HFFc6 (cell line): Measurements from ENCODE around the gene CALN1. TPM values are rescaled to one million over a fixed set of nuclear protein-coding genes. Genes with fewer than 3 reads are reported as not detected.

Experiments used
- DNase-seq: peaks from one replicate; pipeline ENCODE4 v3.0.0-alpha.2; 2018
- H3K27ac Mint-ChIP-seq: 2 replicates; pipeline ENCODE4 v1.8.0; 2020; ENCODE audit warnings: mild to moderate bottlenecking, mixed read lengths
- H3K27me3 Mint-ChIP-seq: 2 replicates; pipeline ENCODE4 v1.8.0; 2021; ENCODE audit warnings: mild to moderate bottlenecking, moderate library complexity, mixed read lengths; ENCODE audit not compliant: insufficient read depth
- H3K36me3 Mint-ChIP-seq: 2 replicates; pipeline ENCODE4 v1.8.0; 2021; ENCODE audit warnings: low read depth, mixed read lengths
- H3K4me1 Mint-ChIP-seq: 2 replicates; pipeline ENCODE4 v1.8.0; 2020; ENCODE audit warnings: low read depth, mixed read lengths
- H3K4me3 Mint-ChIP-seq: 2 replicates; pipeline ENCODE4 v1.8.0; 2020; ENCODE audit warnings: mild to moderate bottlenecking, moderate library complexity, mixed read lengths
- H3K9me3 Mint-ChIP-seq: 2 replicates; pipeline ENCODE4 v1.8.0; 2020; ENCODE audit warnings: mild to moderate bottlenecking, mixed read lengths
- total RNA-seq, 6 experiments: library from RNA; stranded (reverse); fragmentation: NEBNext Ultra II Directional; extraction: Animal tissue kit (Norgen Biotek cat#: 25700); gene quantifications; 2 replicates in 1 of 6; 3 replicates in 5 of 6; pipeline ENCODE4 v1.2.3, GENCODE V29; 2021
- TF ChIP-seq, protein P1 (sequence below): fragments of 200-600 bp; sonication (generic); IDR thresholded peaks from 2 replicates; pipeline ENCODE4 v1.5.0; 2021; ENCODE audit warnings: antibody characterized with exemption, mild to moderate bottlenecking

CALN1 gene
- total RNA-seq, 6 experiments from 2014 or later: not detected

DNA sequence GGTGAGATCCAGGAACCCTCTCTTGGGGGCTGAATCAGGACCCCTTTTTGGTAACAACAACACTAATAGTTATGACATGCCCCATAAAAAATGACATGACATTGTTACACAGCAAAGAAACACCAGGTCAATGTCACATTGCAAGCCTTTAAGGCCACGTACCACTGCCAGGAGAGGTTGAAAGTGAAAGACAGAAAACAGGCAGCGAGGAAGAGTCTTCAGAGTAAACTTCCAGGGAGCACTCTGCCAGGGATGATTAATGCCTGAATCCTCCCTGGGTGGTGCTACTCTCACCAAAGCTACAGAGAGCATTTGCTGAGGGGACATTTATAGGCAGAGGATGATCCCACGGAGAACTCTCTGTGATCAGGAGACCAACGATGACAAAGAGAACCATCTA is 551.6 kb downstream of the CALN1 start:
- no peaks in the 10 kb centered on the region for H3K4me1 Mint-ChIP-seq
- H3K36me3 Mint-ChIP-seq: no peaks in the 10 kb centered on the region
- TF ChIP-seq, protein P1, sequence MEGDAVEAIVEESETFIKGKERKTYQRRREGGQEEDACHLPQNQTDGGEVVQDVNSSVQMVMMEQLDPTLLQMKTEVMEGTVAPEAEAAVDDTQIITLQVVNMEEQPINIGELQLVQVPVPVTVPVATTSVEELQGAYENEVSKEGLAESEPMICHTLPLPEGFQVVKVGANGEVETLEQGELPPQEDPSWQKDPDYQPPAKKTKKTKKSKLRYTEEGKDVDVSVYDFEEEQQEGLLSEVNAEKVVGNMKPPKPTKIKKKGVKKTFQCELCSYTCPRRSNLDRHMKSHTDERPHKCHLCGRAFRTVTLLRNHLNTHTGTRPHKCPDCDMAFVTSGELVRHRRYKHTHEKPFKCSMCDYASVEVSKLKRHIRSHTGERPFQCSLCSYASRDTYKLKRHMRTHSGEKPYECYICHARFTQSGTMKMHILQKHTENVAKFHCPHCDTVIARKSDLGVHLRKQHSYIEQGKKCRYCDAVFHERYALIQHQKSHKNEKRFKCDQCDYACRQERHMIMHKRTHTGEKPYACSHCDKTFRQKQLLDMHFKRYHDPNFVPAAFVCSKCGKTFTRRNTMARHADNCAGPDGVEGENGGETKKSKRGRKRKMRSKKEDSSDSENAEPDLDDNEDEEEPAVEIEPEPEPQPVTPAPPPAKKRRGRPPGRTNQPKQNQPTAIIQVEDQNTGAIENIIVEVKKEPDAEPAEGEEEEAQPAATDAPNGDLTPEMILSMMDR: no peak
- peaks cover 45% of the 10 kb centered on the region for H3K9me3 Mint-ChIP-seq
- H3K27ac Mint-ChIP-seq: no peak overlapping the region
- DNase-seq: no peak
- no peak overlapping the region; the same call in 1 of the 2 replicates for H3K4me3 Mint-ChIP-seq
- no peaks in the 10 kb centered on the region; the same call in 1 of the 2 replicates for H3K27me3 Mint-ChIP-seq

DNA sequence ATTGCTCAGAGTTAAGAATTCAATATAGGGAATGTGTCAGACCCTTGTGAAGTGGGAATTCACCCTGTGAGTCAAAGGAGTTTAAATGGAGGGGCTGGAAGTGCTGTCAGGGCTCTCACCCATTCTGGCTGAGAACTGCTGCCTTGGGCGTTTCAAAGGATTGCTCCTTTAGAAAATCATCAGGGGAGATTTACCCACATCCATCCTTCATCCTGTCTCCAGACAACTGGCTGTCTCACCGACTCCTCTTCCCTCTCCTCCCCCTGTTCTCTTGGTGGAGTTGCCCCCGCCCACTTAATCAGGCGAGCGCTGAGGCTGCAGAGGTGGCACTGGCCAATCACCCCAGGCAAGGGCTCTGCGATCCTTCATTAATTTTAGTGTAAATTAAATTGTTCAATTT is 554.8 kb downstream of the CALN1 start:
- DNase-seq: no peak
- Mint-ChIP-seq H3K4me3 (no peak overlapping the region), H3K27ac (no peak overlapping the region), H3K9me3 (peaks cover 25% of the 10 kb centered on the region), H3K4me1 (no peaks in the 10 kb centered on the region), H3K27me3 (no peaks in the 10 kb centered on the region; the same call in 1 of the 2 replicates), H3K36me3 (no peaks in the 10 kb centered on the region)
- TF ChIP-seq, protein P1: no peak

DNA sequence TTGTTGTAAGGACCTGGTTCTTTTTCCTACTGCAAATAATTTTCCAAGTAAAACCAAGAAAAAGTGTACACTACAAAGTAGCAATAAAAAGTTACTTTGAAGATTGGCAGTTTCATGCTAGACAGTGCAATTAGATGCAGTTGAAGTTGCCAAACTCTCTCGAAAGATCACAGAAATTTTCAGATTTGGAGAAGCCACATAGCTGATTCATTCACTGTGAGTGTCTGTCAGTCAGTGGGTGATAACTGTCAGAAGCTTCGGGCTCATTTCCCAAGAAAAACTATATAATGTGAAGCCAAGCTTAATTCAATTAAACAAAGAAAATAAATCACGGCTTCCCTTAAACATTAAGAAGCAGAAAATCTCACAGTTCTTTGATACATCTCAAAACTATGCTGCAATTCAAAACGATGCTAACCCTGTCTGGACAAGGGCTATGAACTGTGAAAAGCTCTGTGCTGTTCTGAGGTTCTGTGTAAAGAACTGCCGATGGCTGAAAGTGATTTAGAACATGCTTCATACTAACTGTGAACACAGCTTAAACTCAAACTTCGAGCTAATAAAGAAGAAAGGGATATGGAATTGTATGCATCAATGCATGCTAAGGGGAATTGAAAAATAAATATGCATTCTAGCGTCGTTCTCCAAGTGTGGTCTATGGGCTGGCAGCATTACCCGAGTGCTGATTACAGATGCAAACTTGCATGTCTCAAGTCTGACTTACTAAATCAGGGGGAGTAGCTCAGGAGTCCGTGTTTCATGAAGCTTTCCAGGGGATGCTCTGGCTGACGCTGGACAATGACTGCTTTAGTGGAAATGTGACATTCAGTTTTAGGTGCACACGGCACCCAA is 557.4 kb downstream of the CALN1 start:
- no peak overlapping the region for H3K4me3 Mint-ChIP-seq
- H3K27me3 Mint-ChIP-seq: no peaks in the 10 kb centered on the region; the same call in 1 of the 2 replicates
- H3K27ac Mint-ChIP-seq: no peak overlapping the region
- no peaks in the 10 kb centered on the region for H3K4me1 Mint-ChIP-seq
- peaks cover 25% of the 10 kb centered on the region for H3K9me3 Mint-ChIP-seq
- no peaks in the 10 kb centered on the region for H3K36me3 Mint-ChIP-seq
- TF ChIP-seq, protein P1: no peak
- DNase-seq: no peak

DNA sequence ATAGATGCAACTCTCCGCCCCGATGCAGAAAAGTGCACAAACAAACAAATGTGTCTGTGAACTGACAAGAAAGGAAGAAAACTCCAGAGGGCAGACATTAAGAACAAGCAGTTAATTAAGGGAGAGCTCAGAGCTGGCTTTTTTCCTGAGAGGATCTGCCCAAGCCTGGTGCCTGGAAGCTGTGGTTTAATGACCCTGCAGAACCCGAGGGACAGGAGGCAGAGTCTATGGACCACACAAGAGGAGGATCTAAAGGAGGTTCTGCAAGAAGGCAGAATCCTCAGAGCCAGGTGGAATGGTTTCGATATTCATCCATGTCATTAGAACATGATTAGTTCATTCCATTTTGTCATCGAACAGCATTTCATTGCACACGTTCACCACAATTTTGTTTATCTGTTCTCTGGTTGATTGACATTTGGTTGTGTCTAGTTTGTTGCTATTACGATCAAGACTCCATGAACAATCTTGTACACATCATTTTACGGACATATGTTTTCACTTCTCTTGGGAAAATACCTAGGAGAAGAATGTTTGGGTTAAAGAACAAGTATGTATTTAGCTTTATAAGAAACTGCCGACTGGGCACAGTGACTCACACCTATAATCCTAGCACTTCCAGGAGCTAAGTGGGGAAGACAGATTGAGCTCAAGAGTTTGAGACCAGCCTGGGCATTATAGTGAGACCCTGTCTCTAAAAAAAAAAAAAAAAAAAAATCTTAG is 560.2 kb downstream of the CALN1 start:
- Mint-ChIP-seq H3K27ac (no peak overlapping the region), H3K27me3 (no peaks in the 10 kb centered on the region), H3K9me3 (peaks cover 23% of the 10 kb centered on the region), H3K4me3 (no peak overlapping the region), H3K36me3 (no peaks in the 10 kb centered on the region), H3K4me1 (no peaks in the 10 kb centered on the region)
- TF ChIP-seq, protein P1: no peak
- no peak for DNase-seq

DNA sequence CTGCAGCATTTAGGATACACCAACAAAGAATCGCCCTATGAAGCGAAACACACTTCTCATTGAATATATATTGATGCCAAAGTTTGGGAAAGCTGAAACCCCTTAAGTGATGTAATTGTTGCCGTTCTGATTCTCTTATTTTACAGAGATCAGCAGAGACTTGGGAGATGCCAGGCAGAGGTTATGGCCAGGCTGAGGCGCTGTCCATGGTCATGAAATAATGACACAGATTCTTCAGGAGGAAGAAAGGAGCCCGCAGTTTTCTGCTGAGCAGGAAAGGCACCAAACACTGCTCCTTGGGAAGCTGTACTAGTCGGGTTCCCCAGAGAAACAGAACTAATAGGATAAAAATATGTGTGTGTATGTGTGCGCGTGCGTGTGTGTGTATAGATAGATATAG is 566.0 kb downstream of the CALN1 start:
- H3K27me3 Mint-ChIP-seq: no peaks in the 10 kb centered on the region
- H3K36me3 Mint-ChIP-seq: no peaks in the 10 kb centered on the region
- TF ChIP-seq, protein P1: no peak
- H3K27ac Mint-ChIP-seq: no peak overlapping the region
- peaks cover 39% of the 10 kb centered on the region for H3K9me3 Mint-ChIP-seq
- H3K4me1 Mint-ChIP-seq: no peaks in the 10 kb centered on the region
- H3K4me3 Mint-ChIP-seq: no peak overlapping the region
- DNase-seq: no peak
